Measurements from ENCODE around the gene TANGO6.
"Not testable (repeated sequence)": the region's sequence is repeated elsewhere in the genome, so short reads cannot be mapped to it uniquely, and the experiment has no call there.

The TANGO6 gene

DNA sequence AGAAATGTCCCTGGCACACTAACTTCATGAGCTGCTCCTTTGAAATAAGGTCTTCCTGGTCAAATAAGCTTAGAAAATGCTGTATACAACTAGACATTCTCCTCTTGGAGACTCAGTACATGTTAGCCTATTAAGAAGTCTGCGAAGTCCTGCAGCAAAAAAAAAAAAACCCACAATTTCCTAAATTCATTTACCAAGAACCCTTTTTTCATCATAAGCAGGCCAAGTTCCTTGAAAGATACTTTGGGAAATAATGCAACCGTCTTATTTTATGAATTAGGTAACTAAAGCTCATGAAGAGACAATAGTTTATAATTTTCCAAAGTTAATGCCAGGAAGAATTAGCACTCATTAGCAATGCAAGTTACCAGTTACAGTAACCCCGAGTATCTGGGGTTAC, 213.1 kb downstream of the TANGO6 start:
- Histone ChIP-seq H3K4me1 (no peaks in the 10 kb centered on the region), H3K9me3 (ENCODE audit: control insufficient read depth, low read length) (no peaks in the 10 kb centered on the region), H3K4me3 (ENCODE audit: low read depth, low read length) (no peak overlapping the region), H3K79me2 (no peaks in the 10 kb centered on the region), H3K4me2 (ENCODE audit: low read length) (no peak overlapping the region), H3K27ac (no peak overlapping the region), H3K9ac (no peak overlapping the region), H3K27me3 (ENCODE audit: control insufficient read depth, insufficient read depth, low read length) (no peaks in the 10 kb centered on the region), H3K36me3 (ENCODE audit: control insufficient read depth, insufficient read depth, low read length) (no peaks in the 10 kb centered on the region), H2AFZ (no peak overlapping the region)
- TF ChIP-seq, protein P1, sequence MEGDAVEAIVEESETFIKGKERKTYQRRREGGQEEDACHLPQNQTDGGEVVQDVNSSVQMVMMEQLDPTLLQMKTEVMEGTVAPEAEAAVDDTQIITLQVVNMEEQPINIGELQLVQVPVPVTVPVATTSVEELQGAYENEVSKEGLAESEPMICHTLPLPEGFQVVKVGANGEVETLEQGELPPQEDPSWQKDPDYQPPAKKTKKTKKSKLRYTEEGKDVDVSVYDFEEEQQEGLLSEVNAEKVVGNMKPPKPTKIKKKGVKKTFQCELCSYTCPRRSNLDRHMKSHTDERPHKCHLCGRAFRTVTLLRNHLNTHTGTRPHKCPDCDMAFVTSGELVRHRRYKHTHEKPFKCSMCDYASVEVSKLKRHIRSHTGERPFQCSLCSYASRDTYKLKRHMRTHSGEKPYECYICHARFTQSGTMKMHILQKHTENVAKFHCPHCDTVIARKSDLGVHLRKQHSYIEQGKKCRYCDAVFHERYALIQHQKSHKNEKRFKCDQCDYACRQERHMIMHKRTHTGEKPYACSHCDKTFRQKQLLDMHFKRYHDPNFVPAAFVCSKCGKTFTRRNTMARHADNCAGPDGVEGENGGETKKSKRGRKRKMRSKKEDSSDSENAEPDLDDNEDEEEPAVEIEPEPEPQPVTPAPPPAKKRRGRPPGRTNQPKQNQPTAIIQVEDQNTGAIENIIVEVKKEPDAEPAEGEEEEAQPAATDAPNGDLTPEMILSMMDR (IDR thresholded peaks at IDR 0.05): no peak

DNA sequence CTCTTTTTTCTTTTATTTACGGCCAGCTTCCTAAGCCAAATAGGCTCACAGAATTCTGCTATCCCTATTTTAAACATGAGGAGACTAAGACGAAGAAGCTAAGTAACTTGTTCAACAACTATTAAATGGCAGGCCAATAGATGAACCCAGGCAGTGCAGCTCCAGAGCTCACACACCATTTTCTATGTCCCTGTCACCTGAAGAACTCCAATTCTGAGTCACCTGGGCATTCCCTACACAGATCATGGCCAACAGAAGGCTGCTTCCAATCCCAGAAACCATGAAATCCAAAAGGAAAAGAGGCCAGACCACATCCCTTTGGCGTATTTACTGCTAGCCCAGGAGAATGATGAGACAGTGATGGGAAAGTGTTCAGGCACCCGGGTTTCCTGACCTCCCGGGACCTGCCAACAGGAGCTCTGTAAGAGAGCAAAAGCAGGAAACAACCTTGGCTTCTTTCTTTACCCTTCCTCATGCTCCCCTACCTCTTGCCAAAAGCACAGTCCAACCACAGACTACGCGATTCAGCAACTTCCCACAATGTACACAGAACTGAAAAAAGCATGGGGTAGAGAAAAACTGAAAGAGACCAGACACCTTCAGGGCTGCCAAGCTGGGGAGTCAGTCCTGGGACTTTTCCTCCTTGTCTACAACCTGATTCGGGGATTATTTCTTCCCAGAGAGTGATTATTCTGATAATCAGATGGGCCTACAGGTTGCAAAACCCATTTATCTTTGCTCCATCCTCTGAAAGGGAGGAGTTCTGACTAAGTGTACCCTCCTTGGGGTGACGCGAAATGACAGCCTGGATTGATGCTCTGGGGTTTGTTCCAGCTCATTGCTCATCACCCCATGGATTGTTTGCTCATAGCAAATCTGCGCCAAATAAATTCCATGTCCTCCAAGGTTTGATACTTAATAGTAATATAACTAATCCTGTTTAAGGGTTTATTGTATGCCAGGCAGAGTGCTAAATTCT, 214.4 kb downstream of the TANGO6 start:
- Histone ChIP-seq H3K4me3 (ENCODE audit: low read depth, low read length) (no peak overlapping the region), H3K27me3 (ENCODE audit: control insufficient read depth, insufficient read depth, low read length) (no peaks in the 10 kb centered on the region), H3K4me1 (no peaks in the 10 kb centered on the region), H3K79me2 (no peaks in the 10 kb centered on the region), H3K9ac (no peak overlapping the region), H3K4me2 (ENCODE audit: low read length) (no peak overlapping the region), H3K9me3 (ENCODE audit: control insufficient read depth, low read length) (no peaks in the 10 kb centered on the region), H3K27ac (no peak overlapping the region), H2AFZ (no peak overlapping the region), H3K36me3 (ENCODE audit: control insufficient read depth, insufficient read depth, low read length) (no peaks in the 10 kb centered on the region)
- TF ChIP-seq, protein P1 (IDR thresholded peaks at IDR 0.05): no peak

DNA sequence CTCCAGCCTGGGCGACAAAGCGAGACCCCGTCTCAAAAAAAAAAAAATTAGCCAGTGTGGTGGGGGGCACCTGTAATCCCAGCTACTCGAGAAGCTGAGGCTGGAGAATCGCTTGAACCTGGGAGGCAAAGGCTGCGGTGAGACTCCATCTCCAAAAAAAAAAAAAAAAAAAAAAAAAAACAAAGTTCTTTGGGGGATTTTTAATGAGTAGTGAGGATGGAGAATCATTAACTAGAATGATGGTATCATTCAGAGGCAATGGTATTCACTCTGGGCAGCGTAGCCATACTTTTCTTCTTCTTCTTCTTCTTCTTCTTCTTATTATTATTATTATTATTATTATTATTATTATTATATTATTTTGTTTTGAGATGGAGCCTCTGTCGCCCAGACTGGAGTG, 220.2 kb downstream of the TANGO6 start:
- not testable (repeated sequence) for H3K9me3 ChIP-seq (ENCODE audit: control insufficient read depth, low read length); H3K4me3 ChIP-seq (ENCODE audit: low read depth, low read length); H3K4me1 ChIP-seq; H3K79me2 ChIP-seq; H3K36me3 ChIP-seq (ENCODE audit: control insufficient read depth, insufficient read depth, low read length); H3K4me2 ChIP-seq (ENCODE audit: low read length); H3K9ac ChIP-seq; H3K27ac ChIP-seq; H3K27me3 ChIP-seq (ENCODE audit: control insufficient read depth, insufficient read depth, low read length); H2AFZ ChIP-seq

DNA sequence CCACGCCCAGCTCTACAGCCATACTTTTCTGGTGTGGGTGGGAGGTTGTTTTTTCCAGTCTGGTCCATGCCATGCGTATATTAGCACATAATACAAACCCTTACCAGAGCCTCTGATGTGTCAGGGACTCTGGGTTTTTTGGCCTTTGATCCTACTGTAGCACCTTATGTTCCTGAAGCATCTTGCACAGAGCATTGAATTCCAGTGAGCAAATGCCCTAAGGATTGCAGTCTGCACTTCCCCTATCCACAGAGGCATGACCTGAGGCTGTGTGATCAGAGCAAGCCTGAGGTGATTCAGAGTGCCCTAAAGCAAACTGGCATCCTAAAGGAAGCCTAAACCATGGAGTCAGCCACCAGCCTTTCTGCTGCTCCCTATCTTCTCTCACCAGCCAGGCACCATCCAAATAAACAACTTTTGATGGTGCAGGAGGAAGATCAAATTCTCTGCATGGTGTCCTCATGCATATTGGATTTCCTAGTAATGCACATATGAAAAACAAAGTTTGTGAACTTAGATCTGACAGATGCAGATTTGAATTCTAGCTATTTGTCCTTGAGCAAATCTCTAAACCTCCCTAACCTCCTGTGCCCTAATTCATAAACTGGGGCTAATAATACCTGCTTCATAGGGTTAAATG, 220.9 kb downstream of the TANGO6 start:
- Histone ChIP-seq H3K9me3 (ENCODE audit: control insufficient read depth, low read length) (no peaks in the 10 kb centered on the region), H3K79me2 (no peaks in the 10 kb centered on the region), H2AFZ (no peak overlapping the region), H3K27ac (no peak overlapping the region), H3K4me2 (ENCODE audit: low read length) (no peak overlapping the region), H3K4me3 (ENCODE audit: low read depth, low read length) (no peak overlapping the region), H3K36me3 (ENCODE audit: control insufficient read depth, insufficient read depth, low read length) (no peaks in the 10 kb centered on the region), H3K27me3 (ENCODE audit: control insufficient read depth, insufficient read depth, low read length) (no peaks in the 10 kb centered on the region), H3K4me1 (no peaks in the 10 kb centered on the region), H3K9ac (no peak overlapping the region)
- TF ChIP-seq, protein P1 (IDR thresholded peaks at IDR 0.05): no peak

DNA sequence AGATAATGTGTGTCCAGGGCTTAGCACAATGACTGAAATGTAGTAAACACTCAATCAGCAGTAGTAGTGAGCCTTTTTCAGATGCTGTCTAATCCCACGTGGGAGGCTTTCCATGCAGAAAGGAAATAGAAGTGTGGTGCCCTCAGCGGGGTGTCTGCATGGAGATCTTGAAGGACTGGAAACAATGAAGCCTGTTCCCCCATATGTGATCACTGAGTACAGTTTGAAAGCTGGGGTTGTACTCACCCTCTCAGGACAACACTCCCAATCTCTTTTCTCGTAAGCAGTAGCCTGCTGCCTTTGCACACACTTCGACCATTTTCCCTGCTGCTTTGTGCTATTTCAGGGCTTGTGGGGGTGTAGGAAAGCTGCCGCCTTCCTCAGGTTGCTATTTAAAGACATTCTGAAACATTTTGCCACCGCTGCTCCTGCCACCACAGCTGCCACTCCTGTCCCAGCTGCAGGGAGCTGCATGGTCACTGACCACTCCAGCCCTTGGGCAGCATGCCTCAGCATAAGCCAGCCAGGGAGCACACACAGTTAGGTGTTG, 221.5 kb downstream of the TANGO6 start:
- Histone ChIP-seq H3K4me1 (no peaks in the 10 kb centered on the region), H3K9me3 (ENCODE audit: control insufficient read depth, low read length) (no peaks in the 10 kb centered on the region), H3K4me3 (ENCODE audit: low read depth, low read length) (no peak overlapping the region), H3K36me3 (ENCODE audit: control insufficient read depth, insufficient read depth, low read length) (no peaks in the 10 kb centered on the region), H3K9ac (no peak overlapping the region), H3K79me2 (no peaks in the 10 kb centered on the region), H2AFZ (no peak overlapping the region), H3K27me3 (ENCODE audit: control insufficient read depth, insufficient read depth, low read length) (no peaks in the 10 kb centered on the region), H3K4me2 (ENCODE audit: low read length) (no peak overlapping the region), H3K27ac (no peak overlapping the region)
- TF ChIP-seq, protein P1 (IDR thresholded peaks at IDR 0.05): no peak
